Frontal cortex (tissue), 4 donors: ENCODE data around the gene UNC5CL. TPM values are rescaled to one million over a fixed set of nuclear protein-coding genes. Genes with fewer than 3 reads are reported as not detected.

ENCODE experiments used
- DNase-seq, 2 donors: peaks; one replicate each; pipeline ENCODE4 v3.0.0; 2012; ENCODE audit warnings: low spot score in 2 of 2
- FAIRE-seq: peaks from 2 replicates; lab custom pipeline; 2012; peaks lifted over from hg19 to GRCh38; lab: Jason Lieb, UNC
- total RNA-seq: library from RNA; depleted of rRNA; stranded (reverse); fragments of >200 nt; gene quantifications from one replicate; pipeline ENCODE4 v1.2.3, GENCODE V29; 2014
- donor health status: control.
- donor health status: control.
- donor health status: control.

UNC5CL gene
- total RNA-seq, 1 donor from 2014 or later: under 0.01 TPM

DNA sequence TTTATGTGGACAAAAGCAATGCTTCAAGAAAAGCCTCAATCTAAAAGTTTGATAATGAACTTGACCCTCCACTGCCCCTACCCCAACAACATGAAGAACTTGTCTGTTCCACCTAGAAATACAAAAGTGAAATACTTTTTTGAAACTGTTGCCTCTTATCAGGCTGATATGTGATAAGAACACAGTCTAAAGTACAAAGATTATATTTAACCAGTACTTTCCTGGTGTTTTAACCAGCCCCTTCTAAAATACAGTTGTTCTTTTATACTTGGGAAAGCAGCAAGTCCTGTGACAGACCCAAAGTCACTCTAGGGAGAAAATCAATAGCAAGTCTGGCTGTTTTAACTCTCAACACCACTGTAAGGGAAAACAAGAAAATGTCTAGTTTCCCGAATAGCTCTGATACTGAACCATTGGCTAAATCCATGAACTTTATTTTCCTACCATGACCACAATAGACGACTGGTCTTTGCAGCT, 26.6 kb upstream of the UNC5CL start:
- DNase-seq: no peak
- no peak for FAIRE-seq

DNA sequence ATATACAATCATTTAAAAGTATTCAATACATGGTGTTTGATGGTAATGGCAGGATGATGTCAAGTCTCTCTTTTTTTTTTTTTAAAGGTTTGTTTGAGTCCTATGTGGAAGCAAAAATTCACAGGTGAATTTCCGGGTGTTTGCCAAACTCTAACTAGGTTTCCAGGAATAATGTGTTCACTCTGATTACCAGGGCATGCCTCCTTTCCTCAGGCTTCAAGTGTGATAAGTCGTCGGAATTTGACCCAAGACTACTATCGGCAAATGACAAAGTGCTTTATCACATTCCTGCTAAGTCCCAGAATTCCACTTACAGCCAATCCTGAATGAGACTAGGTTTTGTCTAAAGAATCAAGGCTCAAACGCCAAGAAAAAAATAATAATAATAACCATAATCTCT, 25.8 kb upstream of the UNC5CL start:
- FAIRE-seq (no peak), DNase-seq (no peak)

DNA sequence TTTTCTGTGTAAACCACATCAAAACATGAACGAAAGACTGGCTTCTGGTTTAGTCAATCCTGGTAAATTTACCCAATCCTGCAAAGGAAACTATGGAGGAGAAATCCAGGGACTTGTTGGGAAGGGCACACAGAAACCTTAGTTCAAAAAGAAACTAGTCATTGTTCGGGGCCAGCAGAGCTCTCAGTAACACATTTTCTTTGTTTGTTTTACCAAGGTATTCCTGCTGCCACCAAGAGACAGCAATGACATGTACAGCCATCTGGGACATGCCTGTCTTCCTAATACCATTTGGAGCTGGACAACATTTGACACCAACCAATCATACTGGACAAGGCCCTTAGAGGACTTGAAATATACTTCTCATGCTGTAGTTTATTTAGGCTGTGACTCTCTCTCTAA, 24.9 kb upstream of the UNC5CL start:
- FAIRE-seq: no peak
- DNase-seq: no peak

DNA sequence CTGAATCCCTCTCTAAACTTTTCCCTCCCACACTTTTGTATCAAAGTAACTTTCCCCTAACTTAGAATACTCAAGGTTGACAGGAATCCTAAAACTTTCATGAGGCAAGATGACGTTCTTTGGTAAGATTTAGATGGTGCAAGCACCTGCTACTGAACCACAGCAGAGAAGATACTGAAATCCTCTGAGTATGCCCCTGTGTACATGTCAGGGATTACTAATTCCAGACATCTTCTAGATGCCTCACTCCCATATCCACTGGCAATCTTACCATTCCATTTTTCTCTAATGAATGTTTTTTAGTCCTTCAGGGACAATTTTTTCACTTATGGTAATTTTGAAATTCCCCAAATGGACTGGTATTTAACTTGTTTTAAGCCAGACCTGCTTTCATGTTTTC, 23.0 kb upstream of the UNC5CL start:
- FAIRE-seq (no peak), DNase-seq (no peak)

DNA sequence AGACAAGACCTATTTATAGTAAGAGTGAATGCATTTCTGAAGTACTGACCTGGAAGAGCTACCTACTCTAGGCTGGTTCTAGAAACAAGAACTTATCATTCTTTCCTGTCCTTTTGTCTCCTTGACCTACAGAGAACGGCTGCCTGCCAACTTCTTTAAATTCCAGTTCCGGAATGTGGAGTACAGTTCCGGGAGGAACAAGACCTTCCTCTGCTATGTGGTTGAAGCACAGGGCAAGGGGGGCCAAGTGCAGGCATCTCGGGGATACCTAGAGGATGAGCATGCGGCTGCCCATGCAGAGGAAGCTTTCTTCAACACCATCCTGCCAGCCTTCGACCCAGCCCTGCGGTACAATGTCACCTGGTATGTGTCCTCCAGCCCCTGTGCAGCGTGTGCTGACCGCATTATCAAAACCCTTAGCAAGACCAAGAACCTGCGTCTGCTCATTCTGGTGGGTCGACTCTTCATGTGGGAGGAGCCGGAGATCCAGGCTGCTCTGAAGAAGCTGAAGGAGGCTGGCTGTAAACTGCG, 22.2 kb upstream of the UNC5CL start:
- no peak for FAIRE-seq
- no peak for DNase-seq

DNA sequence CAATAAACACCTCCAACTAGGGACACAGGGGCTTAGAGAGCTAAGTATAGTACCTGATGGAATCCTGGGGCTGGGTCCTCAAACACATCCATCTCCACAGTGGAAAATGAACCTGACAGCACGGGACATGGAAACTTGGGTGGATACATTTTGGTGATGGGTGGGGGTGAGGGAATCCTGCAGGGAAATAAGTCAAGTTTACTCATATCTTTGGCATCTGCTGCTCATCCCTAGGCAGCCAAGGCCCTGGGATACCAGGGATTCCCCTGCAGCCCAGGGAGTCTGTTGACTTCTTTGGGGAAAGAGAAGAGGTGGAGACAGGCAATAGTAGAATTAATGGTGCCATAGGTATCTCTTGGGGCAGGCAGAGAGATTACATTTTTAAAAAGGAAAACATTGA, 20.5 kb upstream of the UNC5CL start:
- DNase-seq (no peak), FAIRE-seq (no peak)

DNA sequence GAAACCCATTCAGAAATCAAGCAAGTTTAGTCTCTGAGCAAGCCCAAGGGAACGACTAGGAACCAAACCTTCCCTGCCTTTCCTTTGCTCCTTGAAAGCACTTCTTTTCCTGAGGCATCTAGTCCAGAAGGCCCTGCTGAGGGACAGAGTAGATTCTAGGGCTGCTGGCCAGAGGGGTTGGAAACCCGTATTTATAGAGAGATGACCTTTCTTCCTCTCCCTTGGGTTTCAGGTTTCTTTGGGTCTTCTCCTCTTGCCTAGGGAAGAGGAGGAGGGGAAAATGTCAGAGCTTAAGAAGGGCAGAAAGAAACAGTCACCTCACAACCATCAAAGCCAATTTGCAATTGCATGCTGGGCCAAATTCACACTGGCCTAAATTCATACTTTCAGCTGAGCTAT, 19.8 kb upstream of the UNC5CL start:
- DNase-seq: no peak
- FAIRE-seq: no peak

DNA sequence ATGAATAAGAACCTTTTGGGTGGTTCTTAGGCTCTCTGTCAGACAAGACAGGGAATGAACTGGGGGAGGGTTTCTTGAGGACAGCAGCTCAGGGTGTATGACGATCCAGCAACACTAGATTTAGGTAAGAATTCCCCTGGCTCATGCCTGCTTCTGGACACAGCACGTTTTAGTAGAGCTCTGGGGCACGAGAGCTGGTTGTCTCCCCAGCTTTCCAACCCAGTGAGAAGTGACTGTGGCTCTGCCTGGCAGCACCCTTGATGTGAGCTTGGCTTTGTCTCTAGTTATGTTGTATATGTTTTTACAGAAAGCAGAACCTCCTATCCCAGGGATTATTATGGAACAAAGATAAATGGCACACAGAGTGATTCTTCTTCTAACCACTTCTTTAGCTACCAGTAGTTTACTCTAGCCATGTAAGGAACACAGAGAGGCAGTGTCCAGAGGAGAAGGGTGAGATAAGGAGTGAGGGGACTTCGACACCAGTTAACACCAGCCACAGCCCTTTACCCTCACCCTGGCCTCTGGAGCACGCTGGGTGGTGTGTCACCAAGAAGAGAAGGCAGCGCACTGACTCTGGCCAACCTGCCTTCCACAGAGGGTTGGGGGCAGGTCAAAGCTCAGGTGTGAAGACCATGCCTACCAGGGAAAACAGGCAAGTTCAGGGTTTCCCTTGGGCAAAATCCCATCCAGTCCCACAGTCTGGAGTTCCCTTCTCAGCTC, 17.9 kb upstream of the UNC5CL start:
- DNase-seq: no peak

DNA sequence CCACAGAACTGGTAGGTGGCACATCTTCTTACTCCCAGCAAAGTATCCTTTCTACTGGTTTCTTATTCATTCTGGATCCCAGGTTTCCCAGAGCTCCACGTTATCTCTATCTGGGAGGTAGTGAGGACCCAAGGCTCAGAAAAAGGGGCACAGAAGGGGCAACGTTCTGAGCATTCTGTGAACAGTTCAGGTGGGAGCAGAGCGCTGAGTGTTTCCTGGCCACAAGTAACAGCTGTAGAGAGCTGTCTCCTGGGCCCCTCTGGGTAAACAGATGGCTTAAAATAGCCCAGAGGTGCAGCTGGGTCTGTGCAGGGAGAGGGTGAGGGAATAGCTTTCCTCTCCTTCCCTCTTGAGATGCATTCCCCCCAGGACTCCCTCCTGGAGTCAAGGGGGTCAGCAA, 16.1 kb upstream of the UNC5CL start:
- DNase-seq: no peak
- FAIRE-seq: no peak

More for the DNA sequence above, 17.9 kb upstream of the UNC5CL start:
- no peak for FAIRE-seq

DNA sequence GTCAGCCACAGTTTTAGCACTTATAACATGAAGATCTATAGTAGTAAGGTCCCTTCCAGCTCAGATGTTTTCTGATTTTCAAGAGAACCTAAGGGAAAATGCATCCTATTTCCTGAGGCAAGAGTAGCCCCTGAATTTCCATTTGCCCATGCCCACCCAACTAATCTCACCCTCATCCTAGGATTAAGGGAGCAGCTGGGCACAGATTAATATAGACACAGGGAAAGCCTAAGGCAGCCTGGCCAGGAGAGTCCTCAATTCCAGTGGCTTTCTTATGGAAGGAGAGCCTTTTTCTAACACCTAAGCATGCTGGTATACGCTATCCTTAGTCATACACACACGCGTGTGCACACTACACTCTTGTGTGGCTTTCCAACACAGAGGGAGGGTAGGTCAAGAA, 15.5 kb upstream of the UNC5CL start:
- no peak for DNase-seq
- FAIRE-seq: no peak

DNA sequence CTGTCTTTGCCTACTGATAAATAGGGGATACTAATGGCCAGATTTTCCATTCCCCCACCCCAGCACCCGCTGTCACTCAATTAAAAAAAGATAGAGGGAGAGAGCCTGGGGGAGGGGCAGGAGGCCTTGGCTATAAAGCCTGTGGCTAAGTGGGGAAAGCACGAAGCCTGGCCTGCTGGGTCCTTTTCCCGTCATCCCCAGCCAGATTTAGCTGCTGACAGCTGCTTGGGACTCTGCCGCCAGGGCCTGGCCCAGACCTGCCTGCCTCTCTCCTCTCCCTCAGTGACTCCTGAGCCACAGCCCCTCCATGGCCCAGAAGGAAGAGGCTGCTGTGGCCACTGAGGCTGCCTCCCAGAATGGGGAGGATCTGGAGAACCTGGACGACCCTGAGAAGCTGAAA, 14.0 kb upstream of the UNC5CL start, which contains the start of gene APOBEC2:
Gene APOBEC2 (plus strand): TSS at position 162 of the 400 bp plus-strand sequence. CDS start 146 bp downstream, at position 308.
- DNase-seq (no peak), FAIRE-seq (no peak)

DNA sequence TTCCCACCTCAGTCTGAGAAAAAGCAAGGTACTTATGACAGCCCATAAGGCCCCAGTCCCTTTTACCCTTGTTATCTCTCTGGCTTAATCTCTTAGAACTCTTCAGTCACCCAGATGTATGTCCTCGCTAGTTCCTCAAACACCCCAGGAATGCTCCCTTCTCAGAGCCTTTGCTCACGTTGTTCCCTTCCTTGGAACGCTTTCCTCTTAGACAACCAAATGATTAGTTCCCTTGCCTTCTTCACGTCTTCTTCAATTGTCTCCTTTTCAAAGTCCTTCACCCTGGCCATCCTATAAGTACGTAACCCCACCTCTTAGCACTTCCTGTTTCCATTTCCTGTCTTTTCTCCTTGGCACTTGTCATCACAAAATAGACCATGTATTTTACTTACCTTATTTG, 12.9 kb upstream of the UNC5CL start:
- FAIRE-seq (no peak), DNase-seq (no peak)

DNA sequence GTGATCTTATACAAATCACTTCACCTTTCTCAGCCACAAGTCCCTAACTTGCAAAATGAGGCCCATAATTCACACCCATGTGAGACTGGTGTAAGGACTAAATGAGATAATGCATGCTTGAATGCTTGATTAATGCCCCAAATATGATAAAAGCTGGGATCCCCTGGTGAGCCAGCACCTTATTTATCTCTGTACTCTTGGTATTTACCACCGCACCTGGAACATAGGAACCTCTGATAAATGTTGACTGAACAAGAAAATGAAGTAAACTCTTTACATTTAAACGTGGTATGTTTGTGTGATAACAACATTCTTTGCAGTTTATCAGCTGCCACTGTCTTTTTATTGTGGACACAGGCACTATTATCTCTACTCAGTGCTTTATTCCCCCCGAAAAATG, 11.5 kb upstream of the UNC5CL start:
- DNase-seq (no peak), FAIRE-seq (no peak)

DNA sequence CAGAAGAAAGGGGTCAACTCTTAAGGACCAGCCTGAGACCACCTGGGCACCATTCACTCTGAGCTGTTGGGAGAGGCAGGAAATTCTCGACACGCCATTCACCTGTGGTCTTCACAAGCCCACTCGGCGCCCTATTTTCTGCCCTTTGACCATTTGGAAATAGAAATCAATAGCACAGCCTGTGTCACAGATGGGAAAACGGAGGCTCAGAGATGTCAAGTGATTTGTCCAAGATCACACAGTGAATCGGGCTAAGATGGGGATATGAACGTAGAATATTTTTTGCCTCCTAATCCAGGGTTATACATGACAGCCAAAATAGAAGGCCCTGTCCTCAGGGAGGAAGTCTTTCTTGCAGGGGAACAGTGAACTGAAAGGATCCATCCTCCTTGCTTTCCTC, 10.9 kb upstream of the UNC5CL start:
- DNase-seq: no peak
- no peak for FAIRE-seq

DNA sequence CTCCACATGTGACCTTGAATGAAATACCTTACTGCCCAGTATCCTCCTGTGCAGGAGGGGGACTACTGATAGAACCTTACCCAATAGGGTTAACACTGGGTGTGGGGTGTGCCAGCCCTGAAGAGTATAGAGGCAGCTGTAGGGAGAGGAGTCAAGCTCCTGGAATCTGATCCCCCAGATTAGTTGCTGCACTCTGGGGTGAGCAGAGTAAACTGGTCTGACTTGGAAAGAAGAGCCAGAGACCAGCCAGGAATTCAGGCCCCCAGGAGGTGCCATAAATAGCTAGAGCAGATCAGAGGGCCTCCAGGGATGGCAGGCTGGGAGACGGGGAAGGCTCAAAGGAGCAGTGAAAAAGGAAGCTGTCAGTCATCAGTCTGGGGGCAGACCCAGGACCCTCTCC, 10.5 kb upstream of the UNC5CL start:
- FAIRE-seq (no peak), DNase-seq (no peak)

DNA sequence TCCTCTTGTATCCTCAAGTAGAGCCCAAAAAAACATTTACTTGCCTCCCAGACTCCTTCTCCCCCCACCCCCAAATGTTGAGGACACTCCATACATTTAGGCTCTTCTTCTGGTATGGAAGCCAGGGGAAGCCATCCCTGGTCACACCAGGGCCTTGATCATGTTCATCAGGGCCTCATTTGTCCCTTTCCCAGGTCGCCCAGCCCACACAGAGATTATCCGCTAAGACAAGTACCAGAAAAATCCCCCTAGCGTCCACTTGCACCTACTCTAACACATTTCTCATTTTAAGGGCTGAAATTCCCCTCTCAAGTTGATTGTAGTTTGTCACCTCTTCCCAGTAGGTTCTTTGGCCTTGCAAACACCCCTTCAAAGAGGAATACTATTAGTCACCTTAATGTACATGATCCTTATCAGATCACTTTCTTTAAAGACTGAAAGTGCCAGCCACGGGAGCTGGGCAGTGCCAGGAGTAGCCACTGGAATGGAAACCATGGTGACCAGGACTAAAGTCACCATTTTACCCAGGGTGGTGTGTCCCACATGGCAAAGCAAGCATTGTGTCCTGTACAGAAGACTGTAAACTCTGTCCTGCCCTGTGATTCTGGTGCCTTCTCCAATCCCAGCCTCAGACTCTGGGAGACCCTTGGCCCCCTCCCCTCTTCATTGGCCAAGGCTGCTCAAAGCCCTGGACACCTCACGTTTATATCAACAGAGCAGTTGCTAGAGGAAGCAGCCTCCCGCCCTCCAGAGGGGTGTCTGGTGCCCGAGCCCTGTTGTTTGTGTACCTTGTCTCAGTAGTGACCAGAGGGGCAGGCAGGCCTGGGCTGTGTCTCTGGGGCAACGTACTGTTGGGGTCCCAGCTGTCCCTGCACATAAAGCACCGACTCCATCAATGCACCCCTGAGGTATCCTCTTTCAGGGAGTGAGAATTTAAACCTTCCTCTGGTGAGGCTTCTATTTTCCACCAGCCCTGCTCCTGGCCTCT, 9.0 kb upstream of the UNC5CL start:
- no peak for FAIRE-seq
- no peak for DNase-seq

DNA sequence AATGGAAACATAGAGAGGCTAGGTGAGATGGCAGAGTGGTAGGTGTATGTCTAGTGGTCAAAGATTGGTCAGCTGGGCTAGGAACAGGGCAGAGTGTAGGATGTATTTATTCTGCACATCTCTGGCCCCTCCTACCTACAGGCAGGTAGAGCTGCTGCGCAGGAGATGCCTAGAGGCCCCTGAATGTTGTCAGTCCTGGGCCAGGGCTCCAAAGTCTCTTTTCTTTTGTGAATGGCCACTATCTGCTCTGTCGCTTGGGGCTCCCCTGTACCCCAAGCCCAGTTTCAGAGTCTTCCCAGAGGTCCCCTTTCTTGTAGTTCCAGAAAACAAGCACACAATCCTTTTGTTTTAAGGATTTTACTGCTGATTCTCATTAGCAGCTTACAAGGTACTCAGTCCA, 8.3 kb upstream of the UNC5CL start:
- DNase-seq (no peak), FAIRE-seq (no peak)

DNA sequence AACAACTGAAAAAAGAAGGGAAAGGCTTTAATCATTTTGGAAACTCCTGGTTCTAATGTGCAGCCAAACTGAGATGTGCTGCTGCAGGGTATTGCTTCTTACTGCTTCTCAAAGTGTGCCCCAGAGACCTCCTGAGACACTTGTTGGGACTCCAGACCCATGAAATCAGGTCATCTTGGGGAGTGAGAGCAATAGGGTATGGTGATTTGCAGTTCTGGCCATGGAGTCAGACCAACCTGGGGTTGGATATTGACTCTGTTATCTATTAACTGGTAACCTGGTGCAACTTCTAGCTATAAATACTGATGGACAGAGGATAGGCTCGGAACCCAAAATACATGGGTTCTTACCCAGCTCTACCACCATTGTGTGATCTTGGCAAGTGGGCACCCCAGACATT, 7.1 kb upstream of the UNC5CL start:
- no peak for FAIRE-seq
- DNase-seq: no peak

DNA sequence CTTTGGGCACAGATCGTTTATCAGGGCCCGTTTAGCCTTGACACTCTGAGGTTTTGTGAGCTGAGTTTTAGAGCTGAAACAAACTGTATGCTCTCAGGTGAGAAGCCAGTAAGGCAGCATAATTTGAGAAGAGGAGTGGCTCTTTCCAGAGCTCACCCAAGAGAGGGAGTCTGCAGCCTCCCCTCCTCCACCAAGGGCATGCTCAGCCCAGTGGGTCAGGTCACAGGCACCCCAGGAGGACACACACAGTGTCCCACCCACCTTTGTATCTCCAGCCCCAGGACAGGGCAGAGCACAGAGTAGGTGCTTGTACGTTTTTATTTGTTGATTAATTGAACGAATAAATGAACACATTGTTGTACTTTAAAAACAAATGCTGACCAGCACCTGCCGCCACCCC, 6.6 kb upstream of the UNC5CL start:
- FAIRE-seq (no peak), DNase-seq (no peak)

DNA sequence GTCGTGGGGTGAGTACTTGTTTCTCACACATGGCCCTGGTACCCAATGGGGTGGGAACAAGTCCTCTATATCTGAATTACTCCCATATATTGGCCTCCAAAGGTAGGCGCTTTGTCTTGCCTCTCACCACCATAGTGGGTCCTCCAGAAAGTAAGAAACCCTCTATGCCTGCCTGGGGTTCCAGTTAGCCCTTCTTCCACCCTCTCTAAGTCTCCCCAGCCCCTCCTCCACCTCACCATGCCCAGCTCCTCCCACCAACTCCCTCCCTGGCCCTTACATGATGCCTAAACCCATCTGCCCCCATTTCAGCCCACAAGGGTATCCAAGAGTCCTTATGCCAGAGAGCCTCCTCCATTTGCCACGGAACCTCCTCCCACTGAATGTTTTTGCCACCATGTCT, 4.1 kb upstream of the UNC5CL start:
- DNase-seq (no peak), FAIRE-seq (no peak)
